ENCODE results near the gene TKT. TPM values are rescaled to one million over a fixed set of nuclear protein-coding genes. Genes with fewer than 3 reads are reported as not detected.

Gene TKT
- total and polyA plus RNA-seq, 2 experiments from 2014 or later, result 584 to 1,411 TPM

GRCh38 chr3:53255423-53255774 is 423 bp downstream of the TKT start:
- Mint-ChIP-seq H3K9me3 (no peaks in the 10 kb centered on the region), H3K36me3 (ENCODE audit: low read depth) (peaks cover 47% of the 10 kb centered on the region), H3K4me3 (peak overlapping the region; percentile 96), H3K4me1 (peaks cover 60% of the 10 kb centered on the region), H3K27me3 (ENCODE audit: insufficient read depth, low read depth, poor library complexity) (peaks cover 47% of the 10 kb centered on the region), H3K27ac (peak overlapping the region; percentile 96)
- peaks cover 60% of the 10 kb centered on the region for H3K79me2 ChIP-seq (replicated peaks; ENCODE audit: insufficient read depth)
- H3K4me1 ChIP-seq (ENCODE audit: insufficient read depth), result peaks cover 62% of the 10 kb centered on the region
- no peak for DNase-seq (ENCODE audit: low spot score)
- TF ChIP-seq EZH2phosphoT487 (IDR thresholded peaks at IDR 0.05; ENCODE audit: unreplicated experiment) (no peak), ZNF331 (CRISPR knock-in tag; IDR thresholded peaks at IDR 0.05; ENCODE audit: low read depth) (no peak), ETS1 (IDR thresholded peaks at IDR 0.05) (no peak), STAT1 (IDR thresholded peaks at IDR 0.05; ENCODE audit: unreplicated experiment) (no peak), ZNF114 (CRISPR knock-in tag; IDR thresholded peaks at IDR 0.05) (no peak), EZH2 (IDR thresholded peaks at IDR 0.05; ENCODE audit: low read depth, unreplicated experiment) (no peak), POLR2AphosphoS5 (IDR thresholded peaks at IDR 0.05; ENCODE audit: low read depth) (no peak), JUNB (IDR thresholded peaks at IDR 0.05; ENCODE audit: unreplicated experiment) (no peak), REST (IDR thresholded peaks at IDR 0.05; ENCODE audit: unreplicated experiment) (no peak), ZNF462 (CRISPR knock-in tag; IDR thresholded peaks at IDR 0.05) (no peak)
- peaks cover 20% of the 10 kb centered on the region for H3K36me3 ChIP-seq (ENCODE audit: insufficient read depth)
- H3K9me2 ChIP-seq (ENCODE audit: insufficient read depth), result peaks cover 11% of the 10 kb centered on the region; the same call in 1 of the 2 replicates
- H4K20me1 ChIP-seq (replicated peaks; ENCODE audit: insufficient read depth), result peaks cover 33% of the 10 kb centered on the region
- ATAC-seq, result no peak; the same call in 1 of the 3 replicates
- H3K4me2 ChIP-seq, result peak overlapping the region; percentile 100
- H3K4me3 ChIP-seq, result peak overlapping the region; percentile 100
- H2AFZ ChIP-seq, result no peak overlapping the region
- peaks cover 29% of the 10 kb centered on the region for H3F3A ChIP-seq (replicated peaks; ENCODE audit: low read depth)
- H3K27ac ChIP-seq (ENCODE audit: low read depth), result peak overlapping the region; percentile 84
- no peaks in the 10 kb centered on the region for H3K27me3 ChIP-seq (ENCODE audit: insufficient read depth)
